H9 (cell line): ENCODE data around the gene SLC12A6. TPM values are rescaled to one million over a fixed set of nuclear protein-coding genes. Genes with fewer than 3 reads are reported as not detected.

Source experiments
- DNase-seq: peaks from one replicate; pipeline ENCODE4 v3.0.0-alpha.2; 2017
- H2AFZ ChIP-seq: one replicate; pipeline ENCODE4 v1.6.1; 2013; ENCODE audit warnings: mild to moderate bottlenecking, low read length, control low read depth, moderate library complexity
- H2AK5ac ChIP-seq: 2 replicates; pipeline ENCODE4 v1.6.1; 2013; ENCODE audit warnings: low read length, control low read depth, mixed read lengths; ENCODE audit not compliant: insufficient read length
- H2BK120ac ChIP-seq: one replicate; pipeline ENCODE4 v1.6.1; 2013; ENCODE audit warnings: low read depth, mild to moderate bottlenecking, low read length, control low read depth, inconsistent platforms; ENCODE audit not compliant: poor library complexity, severe bottlenecking
- H2BK12ac ChIP-seq: 2 replicates; pipeline ENCODE4 v1.6.1; 2013; ENCODE audit warnings: low read length, control low read depth, mixed read lengths, low read depth; ENCODE audit not compliant: insufficient read length
- H2BK15ac ChIP-seq: 2 replicates; pipeline ENCODE4 v1.6.1; 2013; ENCODE audit warnings: low read depth, low read length, control low read depth
- H2BK20ac ChIP-seq: one replicate; pipeline ENCODE4 v1.6.1; 2013; ENCODE audit warnings: low read depth, mild to moderate bottlenecking, low read length, control low read depth, inconsistent platforms; ENCODE audit not compliant: poor library complexity, severe bottlenecking
- H2BK5ac ChIP-seq: 2 replicates; pipeline ENCODE4 v1.6.1; 2013; ENCODE audit warnings: low read length, control low read depth, mixed read lengths; ENCODE audit not compliant: insufficient read length
- H3K14ac ChIP-seq: 2 replicates; pipeline ENCODE4 v1.6.1; 2013; ENCODE audit warnings: low read length, control low read depth; ENCODE audit not compliant: insufficient read depth
- H3K18ac ChIP-seq: 2 replicates; pipeline ENCODE4 v1.6.1; 2013; ENCODE audit warnings: low read depth, mild to moderate bottlenecking, mixed read lengths, low read length, control low read depth; ENCODE audit not compliant: insufficient read length
- H3K23ac ChIP-seq: 2 replicates; pipeline ENCODE4 v1.6.1; 2013; ENCODE audit warnings: low read length, control low read depth, mixed read lengths, low read depth; ENCODE audit not compliant: insufficient read length
- H3K23me2 ChIP-seq: 2 replicates; pipeline ENCODE4 v1.6.1; 2013; ENCODE audit warnings: low read depth, mild to moderate bottlenecking, mixed read lengths, low read length, control low read depth; ENCODE audit not compliant: insufficient read length, poor library complexity, severe bottlenecking
- H3K27ac ChIP-seq: 2 replicates; pipeline ENCODE4 v1.5.1; 2013; ENCODE audit warnings: low read length, control low read depth, mixed read lengths, low read depth; ENCODE audit not compliant: insufficient read length
- H3K27me3 ChIP-seq: 2 replicates; pipeline ENCODE4 v1.6.1; 2013; ENCODE audit warnings: low read length, control low read depth, inconsistent platforms; ENCODE audit not compliant: insufficient read depth
- H3K4ac ChIP-seq: 2 replicates; pipeline ENCODE4 v1.6.1; 2013; ENCODE audit warnings: low read depth, mild to moderate bottlenecking, control low read depth, inconsistent platforms, low read length, moderate library complexity
- H3K4me1 ChIP-seq: 2 replicates; pipeline ENCODE4 v1.6.1; 2013; ENCODE audit warnings: low read length, control low read depth, inconsistent platforms; ENCODE audit not compliant: insufficient read depth
- H3K4me2 ChIP-seq: 2 replicates; pipeline ENCODE4 v1.6.1; 2013; ENCODE audit warnings: low read length, control low read depth, mixed read lengths; ENCODE audit not compliant: insufficient read length, insufficient read depth
- H3K56ac ChIP-seq: 2 replicates; pipeline ENCODE4 v1.6.1; 2013; ENCODE audit warnings: low read depth, mild to moderate bottlenecking, mixed read lengths, low read length, control low read depth; ENCODE audit not compliant: insufficient read length
- H3K79me1 ChIP-seq: 2 replicates; pipeline ENCODE4 v1.6.1; 2013; ENCODE audit warnings: low read depth, mild to moderate bottlenecking, moderate library complexity, low read length, control low read depth, inconsistent platforms; ENCODE audit not compliant: insufficient read depth, poor library complexity, severe bottlenecking
- H3K79me2 ChIP-seq: 2 replicates; pipeline ENCODE4 v1.6.1; 2013; ENCODE audit warnings: low read length, control low read depth, inconsistent platforms; ENCODE audit not compliant: insufficient read depth
- H3K9ac ChIP-seq: 2 replicates; pipeline ENCODE4 v1.6.1; 2013; ENCODE audit warnings: low read length, control low read depth, mixed read lengths; ENCODE audit not compliant: insufficient read length; ENCODE audit errors: extremely low read depth
- H3K9me3 ChIP-seq: one replicate; pipeline ENCODE4 v1.6.1; 2013; ENCODE audit warnings: low read depth, low read length, inconsistent platforms; ENCODE audit not compliant: control insufficient read depth
- H3T11ph ChIP-seq: one replicate; pipeline ENCODE4 v1.6.1; 2013; ENCODE audit warnings: mild to moderate bottlenecking, low read length, control low read depth, inconsistent platforms
- H4K20me1 ChIP-seq: one replicate; pipeline ENCODE4 v1.6.1; 2013; ENCODE audit not compliant: control insufficient read depth, insufficient read length, insufficient read depth
- H4K5ac ChIP-seq: 2 replicates; pipeline ENCODE4 v1.6.1; 2013; ENCODE audit warnings: low read depth, mild to moderate bottlenecking, mixed read lengths, low read length, control low read depth; ENCODE audit not compliant: insufficient read length
- H4K8ac ChIP-seq: replicated peaks from 2 replicates; pipeline ENCODE4 v1.6.1; 2013; ENCODE audit warnings: low read length, control low read depth, mixed read lengths, low read depth; ENCODE audit not compliant: insufficient read length
- H4K91ac ChIP-seq: 2 replicates; pipeline ENCODE4 v1.6.1; 2013; ENCODE audit warnings: low read depth, mild to moderate bottlenecking, moderate library complexity, mixed read lengths, low read length, control low read depth; ENCODE audit not compliant: insufficient read length
- H3K27ac Mint-ChIP-seq, 3 experiments: 2 replicates in 2 of 3; 3 replicates in 1 of 3; pipeline ENCODE4 v1.8.0; 2020 to 2021; ENCODE audit warnings: mixed read lengths in 3 of 3, mild to moderate bottlenecking in 1 of 3, moderate library complexity in 1 of 3
- H3K27me3 Mint-ChIP-seq: 2 replicates; pipeline ENCODE4 v1.8.0; 2021; ENCODE audit warnings: low read depth, mild to moderate bottlenecking, moderate library complexity, mixed read lengths
- H3K36me3 Mint-ChIP-seq, 3 experiments: 2 replicates in 2 of 3; 3 replicates in 1 of 3; pipeline ENCODE4 v1.8.0; 2020 to 2021; ENCODE audit warnings: low read depth in 3 of 3, mixed read lengths in 3 of 3; ENCODE audit not compliant: insufficient read depth in 1 of 3
- H3K4me1 Mint-ChIP-seq, 2 experiments: 2 replicates each; pipeline ENCODE4 v1.8.0; 2020; ENCODE audit warnings: mixed read lengths in 2 of 2
- H3K4me3 Mint-ChIP-seq, 2 experiments: 2 replicates in 1 of 2; 3 replicates in 1 of 2; pipeline ENCODE4 v1.8.0; 2020 to 2021; ENCODE audit warnings: mild to moderate bottlenecking in 2 of 2, mixed read lengths in 2 of 2, moderate library complexity in 1 of 2
- H3K9me3 Mint-ChIP-seq, 2 experiments: 2 replicates in 1 of 2; 3 replicates in 1 of 2; pipeline ENCODE4 v1.8.0; 2020; ENCODE audit warnings: mild to moderate bottlenecking in 2 of 2, mixed read lengths in 2 of 2, moderate library complexity in 1 of 2
- WGBS: extraction: QIAGEN DNeasy Blood & Tissue Kit; methylation state at CpG from one replicate; pipeline ENCODE4 v1.1.7; 2013; ENCODE audit warnings: missing lambda C conversion rate, low lambda C conversion rate, mixed read lengths; ENCODE audit not compliant: insufficient read length; ENCODE audit errors: extremely low coverage; 5-methylcytosine and 5-hydroxymethylcytosine counted together
- total RNA-seq: library from RNA; stranded (reverse); gene quantifications from 2 replicates; pipeline ENCODE4 v1.2.1, GENCODE V29; 2021
- TF ChIP-seq, protein P1 (sequence below): fragments of 200-600 bp; sonication (generic); conservative IDR thresholded peaks from 3 replicates; pipeline ENCODE4 v1.8.0; 2021; ENCODE audit warnings: antibody characterized with exemption, mild to moderate bottlenecking

Gene SLC12A6
- total RNA-seq, 1 experiment from 2014 or later: 11.1 TPM

- H2BK15ac ChIP-seq: no peak within 1 kb of the TSS
- no peak within 1 kb of the TSS for H4K8ac ChIP-seq
- H3K27ac ChIP-seq: no peak within 1 kb of the TSS
- H3K23ac ChIP-seq: no peak within 1 kb of the TSS
- H2AK5ac ChIP-seq: no peak within 1 kb of the TSS
- H3K56ac ChIP-seq: no peak within 1 kb of the TSS
- peak within 1 kb of the TSS; percentile 93 for H3K18ac ChIP-seq
- Mint-ChIP-seq H3K9me3 (no peaks in the 10 kb centered on the region; a peak in 1 of 5 replicates), H3K4me3 (peak within 1 kb of the TSS; percentile 93 to 96), H3K4me1 (peaks cover 42 to 46% of the 10 kb centered on the region in 2 experiments), H3K36me3 (peaks cover 9 to 19% (median 12%) of the 10 kb centered on the region in 3 experiments), H3K27me3 (no peaks in the 10 kb centered on the region; the same call in 1 of the 2 replicates), H3K27ac (peak within 1 kb of the TSS; percentile 94 to 98 (median 96))
- H3K79me2 ChIP-seq: peaks cover 16% of the 10 kb centered on the region
- no peak within 1 kb of the TSS for H2BK12ac ChIP-seq
- peaks cover 3% of the 10 kb centered on the region for H3K79me1 ChIP-seq
- H4K5ac ChIP-seq: no peak within 1 kb of the TSS
- TF ChIP-seq, protein P1, sequence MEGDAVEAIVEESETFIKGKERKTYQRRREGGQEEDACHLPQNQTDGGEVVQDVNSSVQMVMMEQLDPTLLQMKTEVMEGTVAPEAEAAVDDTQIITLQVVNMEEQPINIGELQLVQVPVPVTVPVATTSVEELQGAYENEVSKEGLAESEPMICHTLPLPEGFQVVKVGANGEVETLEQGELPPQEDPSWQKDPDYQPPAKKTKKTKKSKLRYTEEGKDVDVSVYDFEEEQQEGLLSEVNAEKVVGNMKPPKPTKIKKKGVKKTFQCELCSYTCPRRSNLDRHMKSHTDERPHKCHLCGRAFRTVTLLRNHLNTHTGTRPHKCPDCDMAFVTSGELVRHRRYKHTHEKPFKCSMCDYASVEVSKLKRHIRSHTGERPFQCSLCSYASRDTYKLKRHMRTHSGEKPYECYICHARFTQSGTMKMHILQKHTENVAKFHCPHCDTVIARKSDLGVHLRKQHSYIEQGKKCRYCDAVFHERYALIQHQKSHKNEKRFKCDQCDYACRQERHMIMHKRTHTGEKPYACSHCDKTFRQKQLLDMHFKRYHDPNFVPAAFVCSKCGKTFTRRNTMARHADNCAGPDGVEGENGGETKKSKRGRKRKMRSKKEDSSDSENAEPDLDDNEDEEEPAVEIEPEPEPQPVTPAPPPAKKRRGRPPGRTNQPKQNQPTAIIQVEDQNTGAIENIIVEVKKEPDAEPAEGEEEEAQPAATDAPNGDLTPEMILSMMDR: peak; percentile 97
- H2BK120ac ChIP-seq: no peak within 1 kb of the TSS
- peak within 1 kb of the TSS; percentile 84 for H3K9ac ChIP-seq
- peaks cover 12% of the 10 kb centered on the region; the same call in 1 of the 2 replicates for H3K4me1 ChIP-seq
- WGBS: no CpG with 5 or more reads among the region's 81 CpGs
- H3K23me2 ChIP-seq: peaks cover 2% of the 10 kb centered on the region
- peak within 1 kb of the TSS; percentile 53 for H3K4me2 ChIP-seq
- H3K4ac ChIP-seq: no peak within 1 kb of the TSS
- no peak within 1 kb of the TSS for H2BK20ac ChIP-seq
- H4K91ac ChIP-seq: no peak within 1 kb of the TSS
- no peak within 1 kb of the TSS for H2AFZ ChIP-seq
- H3T11ph ChIP-seq: no peak within 1 kb of the TSS
- no peaks in the 10 kb centered on the region for H3K9me3 ChIP-seq
- H4K20me1 ChIP-seq: no peaks in the 10 kb centered on the region
- H2BK5ac ChIP-seq: no peak within 1 kb of the TSS
- DNase-seq: peak; percentile 95
- H3K27me3 ChIP-seq: no peaks in the 10 kb centered on the region
- H3K14ac ChIP-seq: peak within 1 kb of the TSS; percentile 89
Observed at GRCh38 chr15:34209421-34210282, 127.9 kb downstream of the SLC12A6 start, which contains the start of gene KATNBL1. Gene KATNBL1, minus strand, starts transcription at chr15:34210096. Its CDS starts 46,420 bp downstream, at chr15:34163676.
